ENCODE measurements around the gene CEP76. TPM values are rescaled to one million over a fixed set of nuclear protein-coding genes. Genes with fewer than 3 reads are reported as not detected.

The CEP76 gene
- total RNA-seq, 1 experiment from 2014 or later, result 18.6 TPM

GRCh38 chr18:12751503-12751884, 49.0 kb upstream of the CEP76 start:
- H3K36me3 Mint-ChIP-seq (ENCODE audit: insufficient read depth in 1 of 3, low read depth in 3 of 3), result no peaks in the 10 kb centered on the region; a peak in 1 of 7 replicates
- Histone ChIP-seq H3K4me1 (ENCODE audit: insufficient read depth, low read length) (no peaks in the 10 kb centered on the region), H3K27ac (ENCODE audit: insufficient read length, low read depth, low read length) (no peak overlapping the region), H3K27me3 (ENCODE audit: insufficient read depth, low read length) (no peaks in the 10 kb centered on the region), H4K91ac (ENCODE audit: insufficient read length, low read depth, low read length) (no peak overlapping the region), H3K18ac (ENCODE audit: insufficient read length, low read depth, low read length) (no peak overlapping the region), H2BK20ac (ENCODE audit: low read depth, low read length, poor library complexity, severe bottlenecking) (no peak overlapping the region), H3K79me2 (ENCODE audit: insufficient read depth, low read length) (no peaks in the 10 kb centered on the region), H3K56ac (ENCODE audit: insufficient read length, low read depth, low read length) (no peak overlapping the region), H2BK15ac (ENCODE audit: low read depth, low read length) (no peak overlapping the region), H2AK5ac (ENCODE audit: insufficient read length, low read length) (no peak overlapping the region), H2BK12ac (ENCODE audit: insufficient read length, low read depth, low read length) (no peak overlapping the region), H3K23me2 (ENCODE audit: insufficient read length, low read depth, low read length, poor library complexity, severe bottlenecking) (no peaks in the 10 kb centered on the region), H3K14ac (ENCODE audit: insufficient read depth, low read length) (no peak overlapping the region), H3K9ac (ENCODE audit: extremely low read depth, insufficient read length, low read length) (no peak overlapping the region), H3K23ac (ENCODE audit: insufficient read length, low read depth, low read length) (no peak overlapping the region), H3K4ac (ENCODE audit: low read depth, low read length) (no peak overlapping the region), H4K20me1 (ENCODE audit: control insufficient read depth, insufficient read depth, insufficient read length) (no peaks in the 10 kb centered on the region), H3K79me1 (ENCODE audit: insufficient read depth, low read depth, low read length, poor library complexity, severe bottlenecking) (no peaks in the 10 kb centered on the region), H2BK120ac (ENCODE audit: low read depth, low read length, poor library complexity, severe bottlenecking) (no peak overlapping the region), H2BK5ac (ENCODE audit: insufficient read length, low read length) (no peak overlapping the region), H3T11ph (ENCODE audit: low read length) (no peak overlapping the region), H3K4me2 (ENCODE audit: insufficient read depth, insufficient read length, low read length) (no peak overlapping the region), H3K9me3 (ENCODE audit: control insufficient read depth, low read depth, low read length) (no peaks in the 10 kb centered on the region), H2AFZ (ENCODE audit: low read length) (no peak overlapping the region), H4K5ac (ENCODE audit: insufficient read length, low read depth, low read length) (no peak overlapping the region), H4K8ac (replicated peaks; ENCODE audit: insufficient read length, low read depth, low read length) (no peak overlapping the region)
- H3K27me3 Mint-ChIP-seq (ENCODE audit: low read depth), result no peaks in the 10 kb centered on the region
- H3K27ac Mint-ChIP-seq, result no peak overlapping the region
- DNase-seq, result no peak
- no peak overlapping the region for H3K4me3 Mint-ChIP-seq
- TF ChIP-seq, protein P1, sequence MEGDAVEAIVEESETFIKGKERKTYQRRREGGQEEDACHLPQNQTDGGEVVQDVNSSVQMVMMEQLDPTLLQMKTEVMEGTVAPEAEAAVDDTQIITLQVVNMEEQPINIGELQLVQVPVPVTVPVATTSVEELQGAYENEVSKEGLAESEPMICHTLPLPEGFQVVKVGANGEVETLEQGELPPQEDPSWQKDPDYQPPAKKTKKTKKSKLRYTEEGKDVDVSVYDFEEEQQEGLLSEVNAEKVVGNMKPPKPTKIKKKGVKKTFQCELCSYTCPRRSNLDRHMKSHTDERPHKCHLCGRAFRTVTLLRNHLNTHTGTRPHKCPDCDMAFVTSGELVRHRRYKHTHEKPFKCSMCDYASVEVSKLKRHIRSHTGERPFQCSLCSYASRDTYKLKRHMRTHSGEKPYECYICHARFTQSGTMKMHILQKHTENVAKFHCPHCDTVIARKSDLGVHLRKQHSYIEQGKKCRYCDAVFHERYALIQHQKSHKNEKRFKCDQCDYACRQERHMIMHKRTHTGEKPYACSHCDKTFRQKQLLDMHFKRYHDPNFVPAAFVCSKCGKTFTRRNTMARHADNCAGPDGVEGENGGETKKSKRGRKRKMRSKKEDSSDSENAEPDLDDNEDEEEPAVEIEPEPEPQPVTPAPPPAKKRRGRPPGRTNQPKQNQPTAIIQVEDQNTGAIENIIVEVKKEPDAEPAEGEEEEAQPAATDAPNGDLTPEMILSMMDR (conservative IDR thresholded peaks at IDR 0.05), result no peak
- no peaks in the 10 kb centered on the region for H3K9me3 Mint-ChIP-seq
- no CpG with 5 or more reads among the region's 5 CpGs for WGBS (ENCODE audit: extremely low coverage, insufficient read length, low lambda C conversion rate)
- no peaks in the 10 kb centered on the region for H3K4me1 Mint-ChIP-seq

Measured in H9 (cell line).